HG03575 (cell line): ENCODE results near the gene VGF.

Experiments used
- ATAC-seq: cut with Tn5 transposase; IDR thresholded peaks from one replicate; pipeline ENCODE4 v1.9.1; 2021; ENCODE audit not compliant: unreplicated experiment, insufficient number of reproducible peaks, low FRiP score; ENCODE audit errors: extremely low read depth

Gene VGF

DNA sequence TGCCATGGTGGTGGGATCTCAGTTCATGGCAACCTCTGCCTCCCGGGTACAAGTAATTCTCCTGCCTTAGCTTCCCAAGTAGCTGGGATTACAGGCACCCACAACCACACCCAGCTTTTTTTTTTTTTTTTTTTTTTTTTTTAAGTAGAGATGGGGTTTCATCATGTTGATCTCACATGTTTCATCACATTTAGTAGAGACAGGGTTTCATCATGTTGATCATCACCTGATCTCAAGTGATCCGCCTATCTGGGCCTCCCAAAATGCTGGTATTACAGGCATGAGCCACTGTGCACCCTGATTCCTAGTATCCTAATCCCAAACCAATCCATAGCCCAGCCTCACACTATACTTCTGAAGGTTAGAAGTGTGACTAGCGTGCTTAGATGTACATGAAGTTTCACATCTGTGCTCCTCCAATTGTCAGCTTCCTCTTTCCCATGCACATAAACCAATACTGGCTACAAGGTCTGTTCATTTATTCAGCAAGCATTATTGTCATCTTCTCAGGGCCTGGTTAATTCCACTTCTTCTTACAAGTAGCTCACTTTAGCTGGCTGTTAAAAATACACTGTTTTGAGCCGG, 21.6 kb upstream of the VGF start:
- no peak for ATAC-seq

- ATAC-seq: no peak
These were observed 20.8 kb upstream of the VGF start for GRCh38 chr7:101186194-101186593.

- ATAC-seq: no peak
These were observed 20.0 kb upstream of the VGF start for GRCh38 chr7:101185258-101185839.

DNA sequence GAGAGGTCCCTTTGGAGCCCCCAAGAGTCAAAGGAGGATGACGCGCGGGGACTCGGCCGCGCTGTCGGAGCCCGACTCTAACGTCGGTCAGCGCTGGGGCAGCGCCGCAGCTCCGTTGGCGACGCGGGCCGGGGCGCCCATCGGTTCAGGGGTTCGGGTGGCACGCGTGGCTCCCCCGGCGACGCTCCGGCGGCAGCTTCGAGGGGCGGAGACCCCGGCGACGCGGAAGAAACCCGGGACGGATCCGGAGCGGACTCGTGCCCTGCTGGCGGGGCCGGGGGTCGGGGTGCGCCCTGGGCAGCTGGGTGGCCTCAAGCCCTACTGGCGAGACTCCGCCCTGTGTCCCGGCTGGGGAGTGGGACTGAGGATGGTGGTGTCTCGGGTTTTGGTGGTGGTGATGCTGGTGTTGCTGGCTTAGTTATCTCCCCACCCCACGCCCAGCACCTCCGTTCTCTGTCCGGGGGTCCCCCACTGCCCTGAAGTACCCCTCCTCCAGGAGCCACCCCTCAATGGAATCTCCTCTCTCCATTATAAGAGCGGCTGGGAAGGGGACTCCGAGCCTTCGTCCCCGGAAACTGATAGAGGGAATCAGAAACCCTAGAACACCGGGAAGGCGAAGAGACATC, 14.9 kb upstream of the VGF start, which contains the start of gene NAT16:
NAT16 (minus strand) TSS at position 164 of the 626 bp plus-strand sequence. CDS start 5,486 bp downstream, outside the sequence.
- ATAC-seq: no peak

DNA sequence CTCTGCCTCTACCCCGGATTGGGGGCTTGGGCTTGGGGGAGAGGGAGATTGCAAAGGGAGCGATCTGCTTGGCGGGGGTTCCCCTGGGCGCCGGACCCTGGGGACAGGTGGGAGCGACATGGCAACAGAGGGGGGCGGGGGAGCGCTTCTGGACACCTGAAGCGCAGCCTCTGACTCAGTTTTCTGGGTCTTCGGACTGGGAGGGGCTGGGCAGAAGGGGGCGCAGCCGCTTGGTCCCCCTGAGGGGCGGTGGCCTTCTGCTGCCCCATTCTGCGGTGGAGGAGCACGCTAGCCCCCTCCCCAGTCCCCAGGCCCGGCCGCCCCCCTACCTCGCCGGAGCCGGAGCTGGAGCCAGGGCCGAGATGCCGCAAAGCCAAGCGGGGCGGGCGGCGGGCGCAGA, 14.3 kb upstream of the VGF start:
- ATAC-seq: no peak

GRCh38 chr7:101179117-101179516, 13.7 kb upstream of the VGF start:
- no peak for ATAC-seq

DNA sequence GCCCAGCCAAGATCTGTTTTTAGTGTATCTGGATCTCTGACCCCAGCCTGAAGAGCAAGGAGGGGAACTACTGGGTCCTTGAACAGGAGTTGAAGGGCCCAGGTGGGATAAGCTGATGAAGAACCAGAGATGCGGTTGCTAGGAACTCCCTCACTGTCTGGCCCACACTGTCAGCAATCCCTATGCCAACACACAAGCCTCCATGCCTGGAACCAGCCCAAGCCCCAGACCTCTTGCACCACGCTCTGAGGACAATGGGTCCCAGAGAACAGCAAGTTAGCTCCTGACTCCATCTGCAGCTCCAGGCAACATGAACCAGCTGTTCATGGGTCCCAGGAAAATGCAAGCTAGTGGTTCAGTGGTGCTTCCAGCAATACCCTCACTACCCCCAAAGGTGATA, 12.3 kb upstream of the VGF start:
- no peak for ATAC-seq

DNA sequence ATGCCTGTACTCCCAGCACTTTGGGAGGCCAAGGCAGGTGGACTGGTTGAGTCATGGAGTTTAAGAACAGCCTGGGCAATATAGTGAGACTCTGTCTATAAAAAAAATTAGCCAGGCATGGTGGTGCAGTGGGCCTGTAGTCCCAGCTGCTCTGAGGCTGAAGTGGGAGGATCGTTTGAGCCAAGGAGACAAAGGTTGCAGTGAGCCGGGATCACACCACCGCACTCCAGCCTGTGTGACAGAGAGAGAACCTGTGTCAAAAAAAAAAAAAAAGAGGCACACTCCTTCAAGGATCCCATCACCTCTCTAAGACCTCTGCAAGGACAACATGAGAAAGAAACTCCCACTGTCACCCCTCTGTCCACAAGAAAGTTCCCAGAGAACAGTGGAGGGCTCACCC, 10.3 kb upstream of the VGF start:
- no peak for ATAC-seq

DNA sequence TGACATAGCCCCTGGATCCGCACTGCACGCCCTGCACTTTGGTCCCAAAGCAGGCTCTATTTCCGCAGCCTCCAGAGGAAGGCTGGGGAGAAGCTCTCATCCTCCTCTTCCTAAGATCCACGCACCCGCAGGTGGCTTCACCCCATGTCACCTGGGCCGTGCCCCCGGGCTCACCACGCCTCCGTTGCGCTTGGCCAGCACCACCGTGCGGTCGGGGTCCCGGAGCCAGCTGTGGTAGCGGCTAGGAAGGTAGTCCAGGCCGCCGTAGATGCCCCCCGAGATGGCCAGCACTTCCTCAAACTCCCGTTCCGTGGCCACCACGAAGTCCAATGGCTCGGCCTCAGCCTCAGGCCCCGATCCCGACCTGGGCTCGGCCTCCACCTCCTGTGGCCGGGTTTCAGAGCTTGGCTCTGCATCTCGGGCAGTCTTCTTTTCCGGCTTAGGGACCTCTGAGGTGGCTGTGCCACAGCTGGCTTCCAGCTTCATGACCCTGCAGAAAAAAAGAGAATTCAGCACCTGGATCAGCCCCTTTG, 9.0 kb upstream of the VGF start:
- no peak for ATAC-seq

GRCh38 chr7:101173752-101174244, 8.4 kb upstream of the VGF start:
- ATAC-seq: no peak

DNA sequence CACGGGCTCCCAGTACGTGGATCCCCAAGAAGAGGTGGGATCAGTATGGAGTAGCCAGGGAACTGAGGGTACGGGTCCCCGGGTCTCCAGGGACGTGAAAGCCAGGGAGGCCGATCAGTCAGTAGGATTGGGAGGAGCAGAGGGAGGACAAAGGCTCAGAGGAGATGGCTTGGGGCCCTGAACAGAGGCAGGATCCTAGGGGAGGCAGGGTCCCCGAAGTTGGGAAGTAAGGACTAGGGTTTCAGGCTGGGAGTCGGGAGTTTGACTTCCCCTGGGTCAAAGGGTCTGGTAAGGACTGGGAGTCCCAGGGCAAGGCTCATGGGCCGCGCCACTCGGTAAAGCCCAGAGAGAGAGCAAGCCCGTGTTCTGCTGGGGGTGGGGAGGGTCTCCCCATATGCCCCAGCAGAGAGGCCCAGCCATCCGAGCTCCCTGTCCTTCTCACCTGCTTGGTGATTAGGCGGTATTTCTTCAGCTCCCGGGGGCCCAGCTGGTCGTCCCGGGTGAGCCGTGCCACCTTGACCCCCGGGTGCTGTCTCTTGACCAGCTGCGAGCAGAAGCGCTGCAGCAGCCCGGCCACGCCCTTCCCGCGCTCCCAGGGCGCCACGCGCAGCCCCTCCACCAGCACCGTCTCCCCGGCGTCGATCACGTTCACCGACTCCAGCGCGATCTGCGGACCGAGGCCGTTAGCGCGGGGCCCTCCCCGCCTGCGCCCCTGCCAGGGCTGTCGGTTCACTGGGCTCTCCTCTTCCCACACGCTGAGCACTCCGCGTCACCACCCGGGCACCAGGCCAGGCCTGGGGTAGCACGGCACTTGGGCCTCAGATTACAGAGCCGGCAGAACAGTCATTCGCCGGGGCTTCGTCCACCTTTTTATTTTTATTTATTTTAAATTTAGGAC, 7.7 kb upstream of the VGF start:
- no peak for ATAC-seq

GRCh38 chr7:101172005-101172853, 6.9 kb upstream of the VGF start:
- ATAC-seq: no peak

DNA sequence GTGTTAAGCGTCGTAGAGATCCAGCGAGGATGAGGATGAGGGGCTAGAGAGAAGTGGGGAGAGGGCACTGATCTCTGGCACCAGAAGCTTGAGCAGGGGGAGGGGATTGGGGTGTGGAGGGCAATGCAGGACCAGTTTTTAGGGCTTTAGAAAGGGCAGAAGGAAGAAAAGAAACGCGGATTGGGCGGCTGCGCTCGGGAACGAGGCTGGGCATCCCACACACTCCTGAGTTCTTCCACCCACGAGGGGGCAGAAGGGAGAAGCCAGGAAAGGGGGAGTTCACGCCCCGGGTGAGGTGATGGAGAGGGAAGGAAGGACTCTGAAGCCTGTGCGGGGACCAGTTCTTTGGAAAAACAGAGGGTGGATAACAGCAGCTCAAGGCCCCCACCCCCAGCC, 6.1 kb upstream of the VGF start:
- no peak for ATAC-seq

DNA sequence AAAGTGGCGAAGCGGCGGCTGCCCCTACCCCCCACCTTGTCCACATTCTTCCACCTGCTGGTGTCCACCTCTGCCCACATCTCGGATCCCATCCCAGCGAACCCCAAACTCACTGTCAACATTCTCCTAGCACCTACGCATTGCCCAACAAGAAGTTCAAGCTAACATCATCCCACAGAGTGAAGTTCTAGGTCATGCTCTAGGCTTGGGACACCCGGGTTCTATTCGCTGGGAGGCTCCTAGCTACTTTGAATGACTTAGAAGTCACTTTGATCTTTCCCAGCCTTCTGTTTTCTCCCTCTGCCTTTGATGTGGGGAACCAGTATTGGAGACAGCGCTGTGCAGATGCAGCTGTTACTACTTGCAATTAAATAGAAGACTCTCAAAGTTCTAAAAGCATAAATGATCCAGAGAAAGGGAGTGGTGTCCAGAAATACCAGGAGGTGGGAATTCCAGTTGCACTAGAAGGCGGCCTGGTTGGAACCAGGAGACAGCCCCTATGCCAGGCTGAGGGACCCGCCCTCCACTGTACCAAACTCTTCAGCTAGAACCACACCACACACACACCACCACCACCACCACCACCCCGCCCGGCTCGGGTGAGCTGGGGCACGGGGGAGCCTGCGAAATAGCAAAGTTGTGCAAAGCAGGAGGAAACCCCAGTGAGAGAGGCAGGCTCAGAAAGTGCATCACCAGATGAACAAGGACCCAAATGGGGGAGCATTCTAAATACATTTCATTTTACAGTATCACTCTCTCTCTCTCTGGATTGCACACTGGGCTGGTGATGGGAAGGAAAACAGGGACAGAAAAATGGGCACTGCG, 5.5 kb upstream of the VGF start:
- no peak for ATAC-seq

DNA sequence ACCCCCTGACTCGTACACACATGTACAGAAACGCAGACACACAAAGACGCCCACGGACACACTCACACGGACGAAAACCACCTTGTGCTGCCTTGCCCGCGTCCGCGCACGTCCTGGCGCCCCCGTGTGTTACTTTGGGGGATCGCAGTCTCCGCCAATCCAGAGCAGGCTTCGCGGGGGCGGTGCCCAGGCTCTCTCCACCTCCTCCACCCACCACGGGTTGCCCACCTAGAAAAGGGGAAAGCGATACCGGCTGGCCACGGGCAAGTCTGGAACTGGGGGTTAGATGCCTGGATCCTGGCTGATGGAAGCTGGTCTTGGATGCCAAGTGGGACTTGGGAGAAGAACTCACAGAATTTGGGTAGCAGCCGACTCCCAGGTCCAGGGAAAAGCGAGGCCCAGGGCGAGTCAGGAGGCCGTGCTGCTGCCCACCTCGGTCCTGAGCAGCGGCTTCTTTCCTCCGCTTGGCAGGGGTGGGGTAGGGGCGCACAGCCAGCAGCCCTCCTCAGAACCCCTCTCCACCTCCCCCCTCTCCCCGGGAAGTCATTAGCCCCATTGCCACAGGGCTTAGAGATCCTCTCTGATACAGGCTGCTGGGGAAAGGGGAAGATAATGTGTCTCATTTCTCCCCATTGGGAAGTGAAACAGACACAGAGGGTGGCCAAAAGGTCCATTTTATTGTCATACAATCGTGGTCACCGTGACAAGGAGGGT, 4.6 kb upstream of the VGF start:
- no peak for ATAC-seq

- no peak for ATAC-seq
These were observed 3.9 kb upstream of the VGF start for GRCh38 chr7:101169110-101169837.
